NCI-H128 (cell line): Measurements from ENCODE around the gene MCTP1.
"Not testable (repeated sequence)": the region's sequence is repeated elsewhere in the genome, so short reads cannot be mapped to it uniquely, and the experiment has no call there.

Experiments used
- DNase-seq: peaks from one replicate; lab custom pipeline; 2025; ENCODE audit not compliant: unreplicated experiment; lab: John Stamatoyannopoulos, UW

The MCTP1 gene

DNA sequence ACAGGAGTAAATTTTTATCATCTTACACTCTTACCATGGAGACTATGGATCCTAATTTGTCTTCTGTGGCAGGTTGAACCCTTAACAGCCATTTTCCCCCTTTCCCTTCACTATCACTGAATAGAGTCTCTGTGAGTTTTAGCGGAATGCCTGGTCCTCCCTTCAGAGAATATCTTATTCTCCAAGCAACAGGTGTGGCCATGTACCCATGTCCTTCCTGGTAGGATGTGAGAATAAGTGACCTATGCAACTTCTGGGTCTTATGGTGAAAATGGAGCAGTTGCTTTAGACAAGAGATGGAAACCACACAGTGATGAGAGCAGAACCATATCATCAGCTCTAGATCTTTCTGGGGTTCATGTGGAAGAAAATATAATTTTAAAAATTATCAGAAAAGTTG lies 312.6 kb downstream of the MCTP1 start:
- no peak for DNase-seq

DNA sequence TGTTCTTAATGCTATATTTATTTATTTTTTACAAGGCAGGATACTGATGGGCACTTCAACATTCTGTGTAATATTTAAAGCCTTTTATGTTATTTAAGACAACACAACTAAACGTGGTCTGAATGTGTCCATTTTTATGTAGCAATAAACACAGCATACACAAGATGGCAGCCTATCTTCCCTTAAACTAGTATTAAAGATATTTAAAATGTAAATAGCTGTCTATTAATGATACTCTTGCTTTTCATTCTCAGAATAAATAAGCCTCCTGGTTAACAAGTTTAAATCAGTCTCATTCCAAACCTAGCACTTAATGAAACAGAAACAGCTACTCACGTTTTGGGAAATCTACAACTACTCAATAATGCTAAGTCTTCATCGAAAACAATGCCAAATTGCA lies 315.7 kb downstream of the MCTP1 start:
- DNase-seq = no peak

DNA sequence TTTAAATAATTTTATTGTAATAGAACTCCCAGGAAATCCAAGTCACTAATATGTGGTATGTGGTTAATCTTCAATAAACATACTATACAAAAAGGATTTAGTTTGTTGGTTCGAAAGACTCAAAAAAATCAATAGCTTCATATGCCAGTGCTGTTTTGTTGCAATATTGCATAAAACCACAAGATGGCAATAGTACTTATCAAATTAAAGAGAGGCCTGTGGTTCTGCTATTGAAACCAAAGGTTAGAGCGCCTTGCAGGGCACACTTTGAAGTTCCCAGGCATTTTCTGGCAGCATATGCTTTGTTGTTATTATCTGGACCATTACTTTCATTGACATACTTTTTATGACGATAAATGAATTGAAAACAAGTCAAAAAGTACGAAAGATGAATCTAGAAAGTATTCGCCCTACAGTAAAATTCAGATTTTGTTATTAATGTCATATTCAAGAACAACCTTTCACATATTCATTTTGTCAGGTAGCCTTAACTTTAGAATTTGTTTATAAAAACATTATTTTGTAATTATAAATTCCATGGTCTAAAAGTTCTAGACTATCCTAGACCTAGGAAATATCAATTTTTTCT lies 316.3 kb downstream of the MCTP1 start:
- no peak for DNase-seq

DNA sequence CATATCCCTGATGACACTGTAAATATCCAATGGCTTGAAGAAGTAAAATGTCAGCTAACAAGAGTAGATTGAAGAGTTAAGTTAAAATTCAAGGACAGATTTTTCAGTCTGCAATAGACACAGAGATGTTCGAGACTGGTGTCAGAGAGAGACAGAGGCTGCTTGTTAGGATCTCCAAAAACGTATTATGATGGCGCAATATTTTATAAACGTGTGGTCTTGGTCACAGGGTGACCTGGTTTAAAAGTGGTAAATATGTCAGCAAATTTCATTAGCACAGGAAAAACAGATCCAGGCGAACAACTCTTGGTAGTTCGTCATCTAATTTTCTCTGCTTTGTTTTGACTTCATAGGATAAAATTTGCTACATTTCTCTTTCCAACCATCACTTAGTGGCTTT lies 317.4 kb downstream of the MCTP1 start:
- no peak for DNase-seq

DNA sequence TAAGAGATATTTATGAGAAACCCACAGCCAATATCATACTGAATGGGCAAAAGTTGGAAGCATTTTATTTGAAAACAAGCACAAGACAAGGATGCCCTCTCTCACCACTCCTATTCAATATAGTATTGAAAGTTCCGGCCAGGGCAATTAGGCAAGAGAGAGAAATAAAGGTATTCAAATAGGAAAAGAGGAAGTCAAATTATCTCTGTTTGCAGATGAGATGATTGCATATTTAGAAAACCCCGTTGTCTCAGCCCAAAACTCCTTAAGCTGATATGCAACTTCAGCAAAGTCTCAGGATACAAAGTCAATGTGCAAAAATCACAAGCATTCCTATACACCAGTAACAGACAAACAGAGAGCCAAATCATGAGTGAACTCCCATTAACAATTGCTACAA lies 325.6 kb downstream of the MCTP1 start:
- not testable (repeated sequence) for DNase-seq

DNA sequence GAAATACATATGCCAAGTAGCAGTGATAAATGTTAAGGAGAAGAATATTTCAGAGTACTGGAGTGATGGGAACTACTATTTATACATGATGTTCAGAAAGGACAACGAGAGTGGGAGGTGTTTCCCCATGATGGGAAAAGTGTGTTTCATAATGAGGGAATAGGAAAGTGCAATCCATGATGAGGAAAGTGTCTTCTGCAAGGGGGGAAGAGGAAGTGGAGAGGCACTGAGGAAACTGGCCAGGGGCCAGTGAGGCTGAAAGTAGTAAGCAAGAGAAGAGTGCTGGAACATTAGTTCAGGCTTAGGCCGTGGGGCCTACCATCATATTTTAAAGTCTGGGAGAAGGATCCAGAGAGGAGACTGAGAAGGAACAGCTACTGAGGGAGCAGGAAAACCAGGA lies 339.2 kb downstream of the MCTP1 start:
- DNase-seq = no peak

DNA sequence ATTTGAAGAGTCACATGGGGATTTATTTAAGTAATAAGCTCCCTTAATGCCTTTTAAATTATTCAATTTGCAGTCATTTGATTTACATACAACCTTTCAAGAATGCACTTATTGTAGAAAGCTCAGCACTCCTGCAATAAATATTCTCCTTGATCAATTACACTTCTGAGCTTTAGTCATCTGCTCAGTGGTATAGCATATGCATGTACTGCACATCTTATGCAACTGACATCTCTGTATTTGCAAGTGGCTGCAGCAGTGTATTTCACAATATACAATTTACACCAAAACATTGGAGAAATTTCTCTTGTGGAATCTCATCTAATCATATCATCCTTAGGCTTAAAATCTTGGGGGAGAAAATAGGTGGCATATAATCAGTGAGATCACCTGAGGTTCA lies 340.7 kb downstream of the MCTP1 start:
- no peak for DNase-seq

DNA sequence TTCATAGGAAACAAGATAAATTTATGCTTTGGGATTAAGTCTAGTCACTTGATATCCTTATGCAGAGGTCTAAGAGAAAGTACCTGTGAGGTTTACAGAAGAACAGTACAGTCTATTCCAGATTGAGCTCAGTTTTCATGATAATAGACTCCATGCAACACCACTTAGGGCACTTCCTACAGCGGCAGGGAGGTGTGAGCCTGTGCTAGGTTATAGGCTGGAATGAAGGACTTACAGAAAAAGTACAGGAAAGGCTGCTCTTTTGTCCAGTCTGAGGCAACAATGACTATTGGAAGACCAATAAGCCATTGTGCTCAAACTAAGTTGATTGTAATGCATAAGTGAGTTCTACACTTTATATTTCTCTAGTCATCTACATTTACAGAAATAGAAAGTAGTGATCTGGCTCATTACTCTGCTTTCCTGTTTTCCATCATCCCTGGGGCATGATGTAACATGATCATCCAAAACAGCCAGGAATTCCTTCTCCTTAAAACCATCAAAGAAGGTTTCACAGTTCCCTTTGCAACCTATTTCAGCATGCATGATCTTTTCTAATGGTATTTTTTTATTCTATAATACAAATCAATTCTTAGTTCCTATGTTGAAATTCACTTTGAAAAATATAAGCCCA lies 343.7 kb downstream of the MCTP1 start:
- no peak for DNase-seq

DNA sequence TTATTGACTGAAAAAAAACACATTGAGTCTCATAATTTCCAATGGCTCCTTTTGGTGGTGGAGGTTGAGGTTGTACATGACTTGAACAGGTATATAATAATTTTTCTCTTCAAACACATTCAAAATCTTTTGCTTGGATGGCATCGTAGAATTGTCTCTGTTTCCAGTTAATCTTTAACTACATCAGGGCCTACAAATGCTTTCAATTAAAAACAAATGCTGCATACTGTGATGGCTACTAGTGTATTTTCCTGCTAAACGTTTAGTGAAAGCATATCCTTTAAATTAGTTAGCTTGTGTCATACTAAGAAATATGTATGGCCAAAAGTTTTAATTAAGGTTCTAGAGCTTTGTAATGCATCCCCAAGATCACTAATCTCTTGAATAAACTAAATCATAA lies 352.6 kb downstream of the MCTP1 start:
- no peak for DNase-seq

DNA sequence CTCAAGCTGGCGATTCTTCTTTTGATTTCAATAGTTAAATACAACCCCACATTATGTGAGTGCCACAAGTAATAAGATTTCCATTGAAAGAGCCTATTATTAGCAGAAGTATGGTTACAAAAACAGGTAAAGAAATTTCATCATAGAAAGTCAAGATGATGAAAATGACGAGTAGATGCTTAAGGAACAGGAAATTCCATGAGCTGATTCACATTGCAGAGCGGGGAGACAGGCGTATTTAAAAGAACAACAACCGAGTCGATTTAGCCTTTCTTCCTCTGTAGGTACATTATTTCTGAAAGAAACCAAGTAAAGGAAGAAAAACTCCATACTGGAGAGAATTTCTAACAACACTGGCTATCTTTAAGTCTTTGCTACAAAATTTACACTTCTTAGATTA lies 356.0 kb downstream of the MCTP1 start:
- no peak for DNase-seq

DNA sequence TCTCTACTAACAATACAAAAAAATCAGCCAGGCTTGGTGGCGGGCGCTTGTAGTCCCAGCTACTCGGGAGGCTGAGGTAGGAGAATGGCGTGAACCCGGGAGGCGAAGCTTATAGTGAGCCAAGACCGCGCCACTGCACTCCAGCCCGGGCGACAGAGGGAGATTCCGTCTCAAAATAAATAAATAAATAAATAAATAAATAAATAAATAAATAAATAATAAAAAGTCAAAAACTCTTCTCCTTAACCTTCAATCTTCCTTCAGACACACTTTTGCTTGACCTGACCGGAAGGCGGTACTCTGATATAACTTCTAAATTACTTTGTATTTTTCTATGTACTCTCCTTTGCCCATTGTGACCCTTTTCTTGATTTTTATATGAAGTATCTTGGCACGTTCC lies 364.3 kb downstream of the MCTP1 start:
- DNase-seq = no peak

DNA sequence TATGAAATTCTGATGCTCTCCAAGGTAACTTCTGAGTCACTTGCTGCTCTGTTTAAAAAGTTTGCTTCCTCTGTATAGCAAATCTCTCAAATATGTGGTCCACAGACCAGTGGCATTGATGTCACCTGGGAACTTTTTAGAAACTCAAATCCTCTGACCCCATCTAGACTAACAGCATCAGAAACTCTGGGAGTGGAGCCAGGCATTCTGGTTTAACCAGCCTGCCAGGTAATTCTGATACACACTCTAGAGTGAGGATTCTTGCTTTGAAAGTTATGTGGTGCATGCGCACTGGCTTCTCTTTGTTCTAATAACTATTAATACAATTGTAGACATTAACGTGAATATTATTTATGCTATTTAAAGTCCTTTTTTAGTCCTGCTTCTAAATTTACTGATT lies 368.3 kb downstream of the MCTP1 start:
- DNase-seq = no peak

DNA sequence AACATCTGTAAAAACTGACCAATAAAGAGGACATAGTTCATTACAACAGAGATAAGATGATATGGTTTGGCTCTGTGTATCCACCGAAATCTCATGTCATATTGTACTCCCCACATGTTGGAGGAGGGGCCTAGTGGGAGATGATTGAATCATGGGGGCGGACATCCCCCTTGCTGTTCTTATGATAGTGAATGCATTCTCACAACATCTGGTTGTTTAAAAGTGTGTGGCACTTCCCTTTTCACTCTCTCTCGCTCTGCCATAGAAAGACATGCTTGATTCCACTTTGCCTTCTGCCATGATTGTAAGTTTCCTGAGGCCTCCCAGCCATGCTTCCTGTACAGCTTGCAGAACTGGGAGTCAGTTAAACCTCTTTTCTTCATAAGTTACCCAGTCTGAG lies 373.6 kb downstream of the MCTP1 start:
- no peak for DNase-seq

DNA sequence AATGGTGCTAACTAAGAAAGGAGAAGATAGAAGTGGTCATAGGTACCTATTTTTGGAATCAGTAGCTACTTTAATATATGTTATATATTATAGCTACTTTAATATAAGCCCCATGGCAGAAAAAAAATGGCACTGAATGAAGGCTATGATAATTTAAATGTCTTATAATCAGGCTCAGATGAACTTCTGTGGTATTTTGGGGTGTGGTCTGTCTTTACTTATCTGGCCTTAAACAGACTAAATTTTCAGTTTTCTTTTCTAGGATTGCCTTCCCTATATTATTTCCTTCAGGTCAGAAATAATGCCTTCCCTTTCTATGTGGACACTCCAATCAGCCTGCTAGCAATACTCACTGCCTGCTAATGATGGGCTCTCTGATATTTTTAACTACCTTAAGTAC lies 374.2 kb downstream of the MCTP1 start:
- DNase-seq = no peak

DNA sequence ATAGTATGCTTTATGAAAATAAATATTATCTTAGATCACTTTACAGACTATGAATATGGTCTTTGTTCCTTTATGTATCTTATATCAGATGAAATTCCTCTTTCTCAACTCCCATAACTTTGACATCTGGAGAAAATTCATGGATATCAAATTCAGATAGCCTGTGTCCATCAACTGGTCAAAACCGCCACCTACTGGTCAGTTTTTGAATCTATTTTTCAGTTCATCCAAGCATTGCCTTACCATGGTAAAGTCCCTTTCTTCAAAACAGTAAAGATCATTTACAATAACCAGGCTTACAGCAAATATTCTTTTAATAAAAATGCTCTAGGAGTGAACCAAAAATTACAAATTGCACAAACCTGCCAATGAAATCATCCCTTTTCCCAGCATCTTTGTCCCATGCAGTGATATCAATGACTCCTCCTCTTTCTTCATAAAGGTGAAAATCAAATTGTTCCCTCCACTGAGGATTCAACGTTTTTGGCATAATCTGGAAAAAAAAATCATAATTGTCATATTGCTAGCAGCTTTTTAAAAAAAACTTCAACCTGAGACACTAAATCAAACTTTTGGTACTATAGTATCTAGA lies 375.9 kb downstream of the MCTP1 start:
- no peak for DNase-seq

DNA sequence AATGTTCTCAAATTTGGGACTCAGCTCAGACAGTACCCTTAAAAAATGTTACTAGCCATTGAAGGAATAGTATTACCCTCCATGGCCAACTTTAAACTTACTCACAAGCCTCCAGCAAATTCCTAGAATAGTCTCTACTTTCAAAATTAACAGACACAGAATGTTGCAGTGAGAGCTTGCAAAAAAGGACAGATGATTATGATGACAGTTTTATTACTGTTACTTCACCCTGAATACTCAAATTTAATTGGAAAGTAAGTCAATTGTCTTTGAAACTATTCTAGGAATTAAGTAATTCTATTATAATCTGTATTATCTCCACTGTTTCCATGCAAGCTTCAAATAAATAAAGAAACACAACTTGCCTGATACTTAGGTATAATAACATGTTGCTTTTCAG lies 378.1 kb downstream of the MCTP1 start:
- no peak for DNase-seq

DNA sequence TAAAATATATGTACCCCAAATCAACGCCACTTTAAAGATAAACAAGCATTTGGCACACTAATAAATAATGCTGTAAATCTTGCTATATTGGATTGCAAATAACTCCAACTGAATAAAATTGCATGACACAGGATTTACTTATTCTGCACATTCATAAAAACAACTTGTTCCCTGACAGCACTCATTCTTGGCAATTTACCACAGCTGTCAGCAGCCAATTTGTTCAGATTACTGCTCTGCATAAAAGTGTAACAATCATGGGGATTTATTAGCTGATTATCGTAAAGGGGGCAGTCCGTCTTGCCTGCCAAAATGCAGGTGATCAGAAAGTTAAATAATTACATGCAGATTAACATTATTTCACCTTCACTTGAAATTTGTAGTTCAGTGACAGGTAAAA lies 381.2 kb downstream of the MCTP1 start:
- DNase-seq = no peak

DNA sequence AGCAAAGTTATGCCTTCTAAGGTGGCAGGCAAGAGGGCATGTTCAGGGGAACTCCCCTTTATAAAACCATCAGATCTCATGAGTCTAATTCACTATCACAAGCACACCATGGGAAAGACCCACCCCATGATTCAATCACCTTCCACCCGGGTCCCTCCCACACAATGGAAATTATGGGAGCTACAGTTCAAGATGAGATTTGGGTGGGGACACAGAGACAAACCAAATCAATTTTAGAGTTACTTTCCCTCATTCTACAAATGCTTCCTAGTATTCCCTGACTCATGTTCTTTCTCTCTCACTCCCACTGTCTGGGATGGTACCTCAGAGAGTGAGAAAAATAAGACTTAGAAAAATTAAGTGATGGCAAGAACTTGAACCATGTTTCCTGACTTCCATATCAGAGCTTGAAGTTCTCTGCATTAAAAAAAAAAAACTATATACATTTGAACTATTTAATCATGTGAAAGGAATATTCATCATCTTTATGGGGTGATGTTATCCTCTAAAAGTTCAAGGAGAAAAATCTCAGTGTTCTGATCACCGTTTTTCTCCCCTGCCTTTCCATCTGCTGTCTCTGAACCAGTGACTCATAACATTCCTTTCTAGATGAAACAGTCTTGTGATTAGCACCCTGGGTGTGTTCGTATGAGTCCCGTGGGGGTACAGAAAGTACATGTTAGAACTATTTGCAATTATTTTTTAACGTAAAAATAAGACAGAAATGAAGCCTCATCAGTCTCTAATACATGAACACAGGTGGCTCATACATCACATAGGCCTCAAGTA lies 383.5 kb downstream of the MCTP1 start:
- no peak for DNase-seq

DNA sequence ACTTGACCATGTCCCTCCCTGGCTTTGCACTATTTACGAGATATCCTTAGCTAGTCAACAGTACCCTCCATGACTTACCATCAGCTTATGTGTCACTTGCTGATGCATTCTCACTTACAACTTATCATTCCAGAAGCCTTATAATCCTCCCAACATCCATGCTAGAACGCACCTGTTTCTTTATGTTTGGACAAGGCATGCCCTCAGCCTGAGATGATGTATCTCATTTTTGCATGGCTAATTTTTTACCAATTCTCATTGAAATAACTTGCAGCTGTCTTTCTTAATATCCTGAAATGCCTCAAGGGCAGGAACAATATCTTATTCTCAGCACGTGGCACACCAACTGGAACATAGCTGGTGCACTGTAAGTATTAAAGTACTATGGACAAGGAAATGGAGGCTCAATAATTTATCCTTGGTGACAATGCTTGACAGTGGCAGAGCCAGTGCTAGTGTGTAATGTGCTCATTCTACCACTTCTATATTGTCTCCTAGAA lies 384.8 kb downstream of the MCTP1 start:
- no peak for DNase-seq

DNA sequence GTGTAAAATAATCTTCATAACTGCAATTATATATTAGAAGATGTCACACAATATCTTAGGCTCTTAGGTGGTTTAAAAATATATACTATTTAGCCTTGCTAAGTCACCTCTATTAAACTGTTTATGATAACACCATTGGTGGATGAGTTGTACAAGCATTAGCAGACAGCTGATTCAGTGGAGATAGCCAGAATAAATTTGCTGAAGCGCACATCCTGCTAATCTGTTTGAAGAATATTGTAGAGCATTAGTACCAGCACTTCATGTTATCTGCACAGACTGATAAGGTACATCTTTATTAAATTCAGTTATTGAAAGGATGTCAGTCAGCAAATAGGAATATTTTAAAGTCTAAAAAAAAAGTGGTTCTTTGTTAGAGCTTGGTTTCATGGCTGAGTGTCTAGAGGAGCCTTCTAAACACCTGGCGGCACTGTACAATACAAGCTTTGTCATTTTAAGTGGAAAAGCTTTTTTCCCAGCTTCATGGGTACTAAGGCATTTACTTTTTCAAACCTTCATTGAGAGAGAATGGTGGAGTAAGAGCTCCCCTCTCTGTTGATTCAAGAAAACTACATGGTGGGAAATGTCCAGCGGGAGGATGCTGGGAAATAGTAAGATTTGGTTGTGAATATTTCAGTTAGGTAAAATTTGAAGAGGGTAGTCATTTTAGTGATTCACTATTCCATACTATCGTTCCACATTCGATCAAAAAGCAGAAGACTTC lies 391.3 kb downstream of the MCTP1 start:
- DNase-seq = no peak

DNA sequence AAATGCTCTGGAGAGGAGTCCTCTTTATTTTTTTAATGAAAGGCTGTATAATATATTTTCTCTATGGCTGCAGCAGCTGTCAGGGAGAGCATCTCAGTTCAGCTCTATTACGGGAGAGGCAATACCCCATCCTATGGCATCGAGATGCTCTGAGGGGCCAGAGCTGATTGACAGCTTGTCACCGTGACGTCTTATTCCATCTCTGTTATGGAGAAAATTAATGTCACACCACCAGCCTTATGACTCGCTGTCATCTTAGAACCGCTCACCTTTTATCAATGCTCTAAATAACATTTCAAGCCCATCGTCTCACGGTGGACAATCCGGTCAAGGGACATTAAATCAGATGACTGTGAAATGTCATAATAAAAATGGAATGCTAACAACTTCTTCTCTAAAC lies 392.9 kb downstream of the MCTP1 start:
- DNase-seq = no peak
